ENCODE results near the gene DOCK2. TPM values are rescaled to one million over a fixed set of nuclear protein-coding genes. Genes with fewer than 3 reads are reported as not detected.

DOCK2 gene
- total and polyA plus RNA-seq, 2 donors (not counting 1 experiment from before 2014, with no cell fraction given): 112 to 330 TPM

DNA sequence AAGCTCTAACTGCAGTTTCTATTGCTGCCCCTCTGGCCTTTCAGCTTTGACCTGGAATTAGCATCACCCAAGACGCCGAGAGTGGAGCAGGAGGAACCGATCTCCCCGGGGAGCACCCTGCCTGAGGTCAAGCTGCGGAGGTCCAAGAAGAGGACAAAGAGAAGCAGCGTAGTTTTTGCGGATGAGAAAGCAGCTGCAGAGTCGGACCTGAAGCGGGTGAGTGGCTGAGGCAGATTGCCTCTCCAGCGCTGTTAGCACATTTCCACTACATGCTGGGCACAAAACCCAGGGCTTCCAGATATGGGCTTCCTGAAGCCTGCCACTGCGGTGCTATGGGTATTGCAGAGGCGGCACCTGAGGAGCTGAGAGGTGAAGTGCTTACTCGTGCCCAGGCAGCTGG, 441.9 kb downstream of the DOCK2 start:
- intact Hi-C loops (cut with micrococcal nuclease): no loop called here

DNA sequence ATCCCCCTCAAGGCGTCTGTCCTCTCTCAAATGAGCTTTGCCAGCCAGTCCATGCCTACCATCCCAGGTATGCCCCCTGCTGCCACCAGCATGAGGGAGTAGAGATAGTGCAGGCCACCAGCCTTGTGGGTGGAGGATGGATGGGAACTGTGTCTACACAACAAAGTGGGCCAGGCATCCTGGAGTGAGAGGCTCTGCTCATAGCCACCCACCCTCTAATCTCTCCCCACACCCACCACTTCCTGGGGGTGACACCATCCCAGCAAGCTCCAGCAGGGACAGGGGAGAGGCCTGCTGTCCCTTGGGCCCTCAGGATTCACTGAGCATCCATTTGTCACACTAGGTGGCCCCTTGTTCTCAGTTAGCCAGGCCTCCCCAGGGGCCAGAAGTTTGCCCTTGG, 443.1 kb downstream of the DOCK2 start:
- 100% methylated on average over 1 of the region's 1 CpG for WGBS (ENCODE audit: insufficient coverage)
- Histone ChIP-seq H4K20me1 (ENCODE audit: control insufficient read depth, insufficient read depth, low read length, poor library complexity, severe bottlenecking) (no peaks in the 10 kb centered on the region), H2AFZ (ENCODE audit: insufficient read depth, low read depth, low read length, poor library complexity, severe bottlenecking) (no peak overlapping the region), H3K9ac (ENCODE audit: low read length) (no peak overlapping the region), H3K27ac (ENCODE audit: low read length in 2 of 2) (no peak overlapping the region), H3K4me3 (ENCODE audit: control extremely low read depth in 1 of 5, extremely low read depth in 1 of 5, insufficient read depth in 1 of 5, low read depth in 2 of 5, low read length in 4 of 5) (no peak overlapping the region), H3K79me2 (ENCODE audit: control insufficient read depth, insufficient read depth, low read length) (no peaks in the 10 kb centered on the region), H3K4me2 (replicated peaks; ENCODE audit: low read depth, low read length, poor library complexity, severe bottlenecking) (no peak overlapping the region), H3K4me1 (ENCODE audit: control insufficient read depth in 2 of 2, insufficient read depth in 2 of 2, low read length in 2 of 2) (no peaks in the 10 kb centered on the region), H3K27me3 (replicated peaks in 1 of 4; ENCODE audit: control extremely low read depth in 1 of 4, control insufficient read depth in 3 of 4, insufficient read depth in 4 of 4, low read length in 3 of 4) (no peaks in the 10 kb centered on the region), H3K9me3 (ENCODE audit: control extremely low read depth in 1 of 3, control insufficient read depth in 2 of 3, insufficient read depth in 1 of 3, low read length in 2 of 3) (no peaks in the 10 kb centered on the region), H3K36me3 (replicated peaks in 1 of 2; ENCODE audit: control extremely low read depth in 1 of 2, control insufficient read depth in 1 of 2, extremely low read depth in 1 of 2, insufficient read depth in 2 of 2, low read length in 1 of 2) (peaks cover 7 to 99% of the 10 kb centered on the region in 2 experiments)
- Mint-ChIP-seq H3K9me3 (ENCODE audit: insufficient read depth) (no peaks in the 10 kb centered on the region), H3K4me3 (no peak overlapping the region), H3K27ac (no peak overlapping the region), H3K27me3 (no peaks in the 10 kb centered on the region), H3K4me1 (no peaks in the 10 kb centered on the region)
- POLR2A ChIA-PET: no interaction called here
- intact Hi-C loops (cut with micrococcal nuclease): no loop called here
- ATAC-seq (ENCODE audit: low read depth) (no peak), DNase-seq (no peak)
- CTCF ChIA-PET: no interaction called here
- TF ChIP-seq, protein P1, sequence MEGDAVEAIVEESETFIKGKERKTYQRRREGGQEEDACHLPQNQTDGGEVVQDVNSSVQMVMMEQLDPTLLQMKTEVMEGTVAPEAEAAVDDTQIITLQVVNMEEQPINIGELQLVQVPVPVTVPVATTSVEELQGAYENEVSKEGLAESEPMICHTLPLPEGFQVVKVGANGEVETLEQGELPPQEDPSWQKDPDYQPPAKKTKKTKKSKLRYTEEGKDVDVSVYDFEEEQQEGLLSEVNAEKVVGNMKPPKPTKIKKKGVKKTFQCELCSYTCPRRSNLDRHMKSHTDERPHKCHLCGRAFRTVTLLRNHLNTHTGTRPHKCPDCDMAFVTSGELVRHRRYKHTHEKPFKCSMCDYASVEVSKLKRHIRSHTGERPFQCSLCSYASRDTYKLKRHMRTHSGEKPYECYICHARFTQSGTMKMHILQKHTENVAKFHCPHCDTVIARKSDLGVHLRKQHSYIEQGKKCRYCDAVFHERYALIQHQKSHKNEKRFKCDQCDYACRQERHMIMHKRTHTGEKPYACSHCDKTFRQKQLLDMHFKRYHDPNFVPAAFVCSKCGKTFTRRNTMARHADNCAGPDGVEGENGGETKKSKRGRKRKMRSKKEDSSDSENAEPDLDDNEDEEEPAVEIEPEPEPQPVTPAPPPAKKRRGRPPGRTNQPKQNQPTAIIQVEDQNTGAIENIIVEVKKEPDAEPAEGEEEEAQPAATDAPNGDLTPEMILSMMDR (IDR thresholded peaks at IDR 0.05): no peak
- no peak for TF ChIP-seq EZH2 (IDR thresholded peaks at IDR 0.05; ENCODE audit: borderline replicate concordance, insufficient read depth, low read depth, low read length, poor library complexity, severe bottlenecking)

More for the DNA sequence above, 441.9 kb downstream of the DOCK2 start:
- WGBS (ENCODE audit: insufficient coverage): 98% methylated on average over 13 of the region's 13 CpGs
- no peak for DNase-seq
- CTCF ChIA-PET: no interaction called here
- Histone ChIP-seq H3K9me3 (ENCODE audit: control extremely low read depth in 1 of 3, control insufficient read depth in 2 of 3, insufficient read depth in 1 of 3, low read length in 2 of 3) (no peaks in the 10 kb centered on the region), H3K4me1 (ENCODE audit: control insufficient read depth in 2 of 2, insufficient read depth in 2 of 2, low read length in 2 of 2) (no peaks in the 10 kb centered on the region), H4K20me1 (ENCODE audit: control insufficient read depth, insufficient read depth, low read length, poor library complexity, severe bottlenecking) (no peaks in the 10 kb centered on the region), H3K36me3 (replicated peaks in 1 of 2; ENCODE audit: control extremely low read depth in 1 of 2, control insufficient read depth in 1 of 2, extremely low read depth in 1 of 2, insufficient read depth in 2 of 2, low read length in 1 of 2) (peaks cover 4 to 100% of the 10 kb centered on the region in 2 experiments), H2AFZ (ENCODE audit: insufficient read depth, low read depth, low read length, poor library complexity, severe bottlenecking) (no peak overlapping the region), H3K27ac (ENCODE audit: low read length in 2 of 2) (no peak overlapping the region), H3K4me2 (replicated peaks; ENCODE audit: low read depth, low read length, poor library complexity, severe bottlenecking) (no peak overlapping the region), H3K9ac (ENCODE audit: low read length) (no peak overlapping the region), H3K27me3 (replicated peaks in 1 of 4; ENCODE audit: control extremely low read depth in 1 of 4, control insufficient read depth in 3 of 4, insufficient read depth in 4 of 4, low read length in 3 of 4) (no peaks in the 10 kb centered on the region), H3K4me3 (ENCODE audit: control extremely low read depth in 1 of 5, extremely low read depth in 1 of 5, insufficient read depth in 1 of 5, low read depth in 2 of 5, low read length in 4 of 5) (no peak overlapping the region), H3K79me2 (ENCODE audit: control insufficient read depth, insufficient read depth, low read length) (no peaks in the 10 kb centered on the region)
- no peaks in the 10 kb centered on the region for H3K27me3 Mint-ChIP-seq
- POLR2A ChIA-PET: no interaction called here
- H3K9me3 Mint-ChIP-seq (ENCODE audit: insufficient read depth): no peaks in the 10 kb centered on the region
- H3K27ac Mint-ChIP-seq: no peak overlapping the region
- no peaks in the 10 kb centered on the region for H3K4me1 Mint-ChIP-seq
- H3K4me3 Mint-ChIP-seq: no peak overlapping the region
- no peak for ATAC-seq (ENCODE audit: low read depth)
- TF ChIP-seq, protein P1 (IDR thresholded peaks at IDR 0.05): no peak
- TF ChIP-seq EZH2 (IDR thresholded peaks at IDR 0.05; ENCODE audit: borderline replicate concordance, insufficient read depth, low read depth, low read length, poor library complexity, severe bottlenecking): no peak
